ENCODE measurements around the gene SMYD3.

SMYD3 gene

DNA sequence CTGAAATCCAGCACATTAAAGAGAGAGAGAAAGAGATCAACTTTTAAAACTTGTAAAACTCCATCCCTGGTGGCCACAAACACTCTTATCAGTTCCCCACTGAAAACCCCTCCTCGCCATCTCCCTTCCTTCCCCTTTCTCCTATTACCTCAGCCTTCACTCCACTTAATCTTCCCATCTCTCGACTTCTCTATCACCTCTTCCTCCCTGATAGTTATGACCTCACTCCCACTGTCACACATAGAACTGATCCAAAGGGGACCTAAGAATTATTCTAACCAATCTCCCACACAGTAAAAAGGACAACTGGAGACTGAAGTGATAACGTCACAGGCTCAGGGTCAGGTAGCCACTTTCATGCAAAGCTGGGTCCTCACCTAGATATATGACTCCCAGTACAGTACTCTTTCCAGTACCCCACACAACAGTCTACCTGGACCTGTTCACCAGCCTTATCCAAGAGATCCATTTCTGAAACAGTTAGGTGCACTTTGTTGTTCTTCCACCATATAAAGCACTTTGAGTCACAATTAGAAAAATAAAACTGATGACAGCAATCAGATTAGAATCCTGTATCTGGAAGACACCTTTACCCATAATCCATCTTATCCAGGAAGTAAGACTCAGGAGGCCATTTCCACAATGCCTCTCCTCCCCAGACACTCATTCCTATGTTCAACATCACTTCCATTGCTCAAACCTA is 324.8 kb downstream of the SMYD3 start:
- DNase-seq (ENCODE audit: low read depth in 3 of 3, low spot score in 1 of 3), result no peak

DNA sequence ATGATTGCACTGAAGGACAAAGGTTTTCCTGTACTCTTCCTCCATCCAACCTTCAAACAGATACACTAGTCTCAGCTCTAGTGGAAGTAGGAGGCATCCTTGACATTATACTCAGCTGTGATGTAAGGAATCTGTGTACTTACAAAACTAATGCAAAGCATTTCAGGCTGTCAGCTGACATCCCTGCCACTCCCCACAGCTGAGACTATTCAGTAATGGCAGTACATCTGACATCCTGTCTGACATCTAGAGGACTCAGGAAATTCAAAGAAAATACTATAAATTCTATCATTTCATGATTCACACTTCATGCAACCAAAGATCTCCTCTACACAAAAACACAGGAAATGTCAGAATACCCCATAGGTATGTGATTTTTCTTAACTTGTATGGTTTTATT is 325.8 kb downstream of the SMYD3 start:
- no peak for DNase-seq (ENCODE audit: low read depth in 3 of 3, low spot score in 1 of 3)

DNA sequence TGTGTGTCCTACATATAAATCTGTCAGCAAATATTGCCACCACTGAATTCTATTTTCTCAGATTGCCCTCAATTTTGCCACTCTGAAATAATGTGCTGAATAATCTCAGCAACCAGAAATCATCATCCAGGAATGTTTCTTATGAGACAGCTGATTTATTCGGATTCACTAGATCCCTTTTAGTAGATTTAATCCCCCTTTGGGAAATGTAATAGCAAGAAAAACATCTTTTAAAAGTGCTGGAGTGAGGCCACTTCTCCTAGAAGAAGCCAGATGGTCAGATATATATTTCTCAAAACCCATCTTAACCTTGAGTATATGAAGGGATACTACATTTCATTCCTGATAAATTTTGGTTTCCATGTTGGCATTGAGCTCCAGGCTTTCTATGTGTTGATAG is 327.7 kb downstream of the SMYD3 start:
- DNase-seq (ENCODE audit: low read depth in 3 of 3, low spot score in 1 of 3), result no peak

DNA sequence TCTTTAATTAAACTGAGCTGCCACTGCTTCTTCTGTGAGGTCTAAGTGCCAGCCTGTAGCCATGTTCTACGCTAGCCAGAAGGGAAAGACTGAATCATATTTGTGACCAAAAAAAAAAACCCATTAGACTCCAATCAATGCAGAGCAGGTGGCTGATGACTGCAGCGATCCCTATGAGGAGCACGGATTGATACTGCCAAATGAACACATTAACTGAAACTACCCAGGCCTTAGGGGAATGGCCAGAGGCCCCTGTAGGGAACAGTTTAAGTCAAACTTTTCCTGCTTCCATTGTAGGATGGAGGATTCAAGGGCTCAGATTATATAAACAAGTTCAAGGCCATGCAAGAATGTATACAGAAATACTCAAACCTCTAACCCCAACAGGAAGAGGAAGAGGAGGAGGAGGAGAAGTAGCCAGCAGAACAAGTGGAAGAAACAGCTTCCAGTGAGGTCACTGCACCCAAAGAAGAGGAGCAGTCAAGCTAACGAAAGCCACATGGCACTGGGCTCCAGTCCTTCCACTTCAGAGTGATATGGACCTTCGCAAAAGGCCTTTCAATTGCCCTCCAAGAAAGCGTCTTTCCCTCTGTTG is 328.3 kb downstream of the SMYD3 start:
- no peak for DNase-seq (ENCODE audit: low read depth in 3 of 3, low spot score in 1 of 3)

DNA sequence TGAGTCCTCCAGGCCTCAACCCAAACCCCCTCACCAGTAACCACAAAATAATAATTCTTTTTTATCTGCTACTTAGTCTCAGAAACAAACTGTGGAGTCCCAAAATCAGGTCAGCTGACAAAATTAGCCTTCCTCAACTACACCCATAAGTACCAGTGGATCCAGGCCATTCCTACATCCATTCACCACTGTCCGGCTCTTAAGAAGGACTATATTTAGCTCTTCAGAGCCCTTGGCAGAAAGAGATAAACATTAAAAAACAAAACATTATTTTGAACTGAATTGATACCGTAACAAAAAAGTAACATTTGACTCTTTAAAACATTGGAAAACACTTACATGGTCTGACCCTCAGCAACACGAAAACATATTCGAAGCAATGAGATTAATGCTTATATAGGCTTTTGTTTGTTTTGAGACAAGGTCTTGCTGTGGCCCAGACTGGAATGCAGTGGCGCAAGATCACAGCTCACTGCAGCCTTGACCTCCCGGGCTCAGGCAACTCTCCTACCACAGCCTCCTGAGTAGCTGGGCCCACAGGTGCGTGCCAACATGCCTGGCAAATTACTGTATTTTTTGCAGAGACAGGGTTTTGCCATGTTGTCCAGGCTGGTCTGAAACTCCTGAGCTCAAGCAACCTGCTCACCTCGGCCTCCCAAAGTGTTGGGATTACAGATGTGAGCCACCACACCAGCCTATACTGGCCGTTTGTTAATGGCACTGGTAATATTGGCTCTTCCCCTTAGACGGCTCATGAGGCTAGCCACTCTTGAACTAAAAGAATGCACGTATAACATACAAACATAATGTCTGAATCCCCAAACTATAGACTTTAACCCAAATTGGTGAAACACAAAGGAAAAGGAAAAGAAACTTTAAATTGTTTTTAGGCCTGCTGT is 330.7 kb downstream of the SMYD3 start:
- no peak for DNase-seq (ENCODE audit: low read depth in 3 of 3, low spot score in 1 of 3)

DNA sequence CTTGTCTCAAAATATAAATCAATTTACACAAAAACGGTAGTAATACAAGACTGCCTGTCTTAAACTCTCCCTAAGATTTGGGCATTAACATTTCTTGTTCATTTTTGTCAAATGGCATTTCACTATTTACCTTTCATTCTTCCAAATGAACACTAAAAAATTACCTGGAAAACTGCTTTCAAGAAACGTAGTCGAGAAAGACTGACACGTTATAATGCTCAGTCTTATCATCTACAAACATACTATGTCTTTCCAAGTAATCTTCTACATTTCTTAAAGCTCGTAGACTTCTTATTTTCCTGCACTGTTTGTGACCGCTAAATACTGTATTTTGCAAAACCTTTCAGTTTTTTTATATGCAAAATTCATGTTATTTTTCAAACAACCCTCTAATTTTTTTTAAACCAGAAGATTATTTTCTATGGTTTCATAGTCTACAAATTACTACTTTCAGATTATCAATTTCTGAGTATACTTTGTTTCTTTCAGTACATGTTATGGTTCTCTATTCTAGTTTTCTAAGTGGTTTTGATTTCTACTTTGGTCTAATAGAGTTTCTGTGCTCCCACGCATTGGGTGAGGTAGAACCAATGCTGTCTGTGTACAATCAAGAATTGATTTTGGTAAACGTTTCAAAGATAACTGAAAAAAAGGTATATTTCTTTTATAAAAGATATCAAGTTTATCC is 336.4 kb downstream of the SMYD3 start:
- no peak for DNase-seq (ENCODE audit: low read depth in 3 of 3, low spot score in 1 of 3)

DNA sequence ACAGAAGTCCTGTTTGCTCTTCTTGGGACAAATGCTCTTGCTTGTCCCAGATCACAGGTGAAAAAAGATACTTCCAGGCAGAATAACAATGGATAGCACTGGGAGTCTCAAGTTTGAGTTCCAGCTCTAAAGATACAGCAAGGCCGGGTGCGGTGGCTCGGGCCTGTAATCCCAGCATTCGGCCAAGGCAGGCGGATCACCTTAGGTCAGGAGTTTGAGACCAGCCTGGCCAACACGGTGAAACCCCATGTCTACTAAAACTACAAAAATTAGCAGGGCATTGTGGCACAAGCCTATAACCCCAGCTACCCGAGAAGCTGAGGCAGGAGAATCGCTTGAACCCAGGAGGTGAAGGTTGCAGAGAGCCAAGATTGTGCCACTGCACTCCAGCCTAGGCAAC is 337.6 kb downstream of the SMYD3 start:
- no peak for DNase-seq (ENCODE audit: low read depth in 3 of 3, low spot score in 1 of 3)

DNA sequence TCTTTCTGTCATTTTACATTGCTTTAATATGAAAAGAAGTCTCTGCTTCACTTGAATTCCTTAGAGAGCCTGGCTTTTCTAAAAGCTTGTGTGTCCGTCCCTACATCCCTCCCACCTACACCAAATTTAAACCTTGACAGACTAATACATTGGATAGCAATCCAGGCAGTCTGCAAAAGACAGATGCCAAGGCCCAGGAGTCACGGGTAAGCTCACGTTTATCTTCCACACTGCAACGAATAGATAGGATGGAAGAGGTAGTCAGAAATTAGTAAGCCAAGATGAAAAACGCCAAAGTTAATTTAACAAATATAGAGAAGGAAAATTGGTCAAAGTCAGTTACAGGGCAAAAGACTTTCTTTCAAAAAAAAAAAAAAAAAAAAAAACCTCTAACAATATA is 338.1 kb downstream of the SMYD3 start:
- no peak for DNase-seq (ENCODE audit: low read depth in 3 of 3, low spot score in 1 of 3)

DNA sequence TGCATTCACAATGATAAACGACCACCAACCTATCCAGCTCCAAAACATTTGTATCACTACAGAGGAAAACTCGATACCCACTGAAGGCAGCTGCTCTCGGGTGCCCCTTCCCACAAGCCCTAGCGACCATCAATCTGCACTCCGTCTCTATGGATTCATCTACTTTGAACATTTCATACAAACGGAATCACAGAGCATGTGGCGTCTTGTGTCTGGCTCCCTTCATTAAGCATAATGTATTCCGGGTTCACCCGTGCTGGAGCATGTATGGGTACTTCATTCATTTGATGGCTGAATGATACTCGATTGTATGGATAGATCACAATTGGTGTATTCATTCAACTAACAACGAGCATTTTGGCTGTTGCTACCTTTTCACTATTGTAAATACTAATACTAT is 340.2 kb downstream of the SMYD3 start:
- no peak for DNase-seq (ENCODE audit: low read depth in 3 of 3, low spot score in 1 of 3)

DNA sequence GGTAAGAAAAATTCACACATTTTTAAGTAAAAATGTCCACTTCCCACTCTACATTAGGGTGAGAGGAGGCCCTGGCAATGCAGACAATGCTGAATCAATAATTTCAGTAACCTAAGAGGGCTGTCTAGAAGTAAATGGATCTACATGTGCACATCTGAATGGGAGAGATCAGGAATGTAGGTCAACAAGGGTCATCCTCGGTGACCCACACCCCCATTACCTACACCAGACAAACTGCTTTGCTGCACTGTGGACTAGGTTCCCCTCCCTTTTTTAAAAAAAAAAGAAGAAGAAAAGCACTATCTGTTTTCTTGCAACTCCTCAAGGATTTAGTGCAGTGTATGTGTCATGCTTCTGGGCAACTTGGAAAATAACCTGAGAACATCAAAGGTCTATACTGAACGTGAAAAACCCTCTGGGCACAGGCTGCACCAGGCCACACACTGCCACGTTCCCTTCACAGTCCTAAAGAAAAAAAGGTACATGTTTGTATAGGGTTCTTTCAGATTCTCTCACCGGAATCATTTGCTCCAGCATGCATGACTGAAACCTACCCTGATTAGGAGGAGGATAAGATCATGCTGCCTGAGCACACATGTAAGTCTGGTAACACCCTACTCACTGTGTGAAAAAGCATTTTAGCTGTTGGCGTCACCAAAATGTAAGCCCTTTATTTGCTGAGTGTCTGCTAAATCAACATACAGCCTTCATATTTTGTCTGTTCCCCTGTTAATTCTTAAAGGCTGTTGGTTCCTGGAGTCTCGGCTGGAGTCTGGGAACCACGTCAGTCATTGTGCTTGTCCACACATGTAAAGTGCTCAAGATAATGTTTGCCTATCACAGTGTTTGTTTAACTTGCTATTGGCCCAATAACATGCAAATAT is 341.0 kb downstream of the SMYD3 start:
- no peak for DNase-seq (ENCODE audit: low read depth in 3 of 3, low spot score in 1 of 3)

DNA sequence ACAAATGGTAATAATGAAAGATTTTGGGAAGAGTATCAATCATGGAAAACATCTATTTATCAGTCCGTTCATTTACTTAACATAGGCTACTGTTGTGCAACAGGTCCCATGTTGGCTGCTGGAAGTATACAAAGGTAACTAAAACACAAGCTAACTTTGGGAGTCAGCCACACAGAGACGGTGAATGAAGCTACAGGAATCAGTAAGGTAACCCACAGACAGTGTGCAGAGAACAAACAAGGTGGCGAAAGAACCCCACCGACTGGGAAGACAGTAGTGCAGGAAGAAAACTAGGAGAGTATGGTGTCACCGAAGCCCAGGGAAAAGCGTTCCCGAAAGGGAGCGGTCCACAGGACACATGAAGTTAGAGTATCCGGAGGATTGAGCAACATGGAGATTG is 342.3 kb downstream of the SMYD3 start:
- no peak for DNase-seq (ENCODE audit: low read depth in 3 of 3, low spot score in 1 of 3)

DNA sequence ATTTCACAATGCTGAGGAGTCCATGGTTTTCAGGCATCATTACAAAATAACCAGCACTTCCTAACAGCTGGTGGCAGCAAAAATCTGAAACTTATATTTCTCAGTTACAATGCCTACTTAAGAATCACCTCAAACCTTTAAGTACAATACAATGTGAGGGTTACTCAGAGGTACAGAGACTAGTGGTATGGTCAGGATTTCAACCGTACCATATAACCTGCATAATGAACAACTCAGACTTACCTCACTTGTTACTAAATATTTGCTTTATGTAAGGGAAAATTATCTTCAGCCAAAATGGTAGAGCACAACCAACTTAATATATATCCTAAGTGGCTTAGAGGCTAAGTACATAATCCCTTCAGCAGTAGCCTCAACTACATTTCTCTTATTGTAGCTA is 344.5 kb downstream of the SMYD3 start:
- DNase-seq (ENCODE audit: low read depth in 3 of 3, low spot score in 1 of 3), result no peak

DNA sequence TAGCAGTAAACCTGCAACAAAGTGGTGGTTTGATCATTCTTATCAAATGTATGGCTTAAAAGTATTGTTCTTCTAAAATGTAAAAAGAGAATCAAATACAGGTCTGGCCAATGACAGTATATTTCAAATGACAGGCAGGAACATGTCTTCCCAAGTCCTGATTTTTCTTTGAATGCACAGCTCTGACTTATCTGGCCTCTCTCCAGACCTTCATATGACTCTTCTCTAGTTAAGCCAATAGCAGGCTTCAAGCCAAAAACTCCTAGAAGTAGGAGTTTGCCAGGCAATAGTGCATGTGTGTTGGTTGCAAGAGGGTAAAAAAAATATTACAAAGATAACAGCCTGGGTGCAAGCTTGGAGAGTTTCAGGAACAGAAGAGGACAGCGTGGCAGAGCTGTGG is 345.5 kb downstream of the SMYD3 start:
- DNase-seq (ENCODE audit: low read depth in 3 of 3, low spot score in 1 of 3), result no peak

DNA sequence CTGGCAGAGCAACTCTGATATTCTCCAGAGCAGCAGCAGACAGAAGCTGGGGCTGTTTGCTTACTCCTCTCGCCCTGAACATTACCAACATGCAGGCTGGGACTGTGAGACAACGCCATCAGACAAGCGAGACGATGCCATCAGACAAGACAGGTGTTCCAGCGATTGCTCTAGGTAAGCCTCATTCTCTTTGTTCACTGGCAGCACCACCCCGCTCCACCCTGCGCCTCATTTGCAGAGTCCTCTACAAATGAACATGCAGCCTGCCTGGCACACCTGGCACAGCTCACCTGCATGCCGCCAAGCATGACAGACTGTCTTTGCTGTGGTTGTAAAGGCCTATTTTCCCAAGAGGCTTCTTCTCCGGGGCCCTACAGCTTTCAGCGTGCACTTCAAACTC is 346.2 kb downstream of the SMYD3 start:
- no peak for DNase-seq (ENCODE audit: low read depth in 3 of 3, low spot score in 1 of 3)

DNA sequence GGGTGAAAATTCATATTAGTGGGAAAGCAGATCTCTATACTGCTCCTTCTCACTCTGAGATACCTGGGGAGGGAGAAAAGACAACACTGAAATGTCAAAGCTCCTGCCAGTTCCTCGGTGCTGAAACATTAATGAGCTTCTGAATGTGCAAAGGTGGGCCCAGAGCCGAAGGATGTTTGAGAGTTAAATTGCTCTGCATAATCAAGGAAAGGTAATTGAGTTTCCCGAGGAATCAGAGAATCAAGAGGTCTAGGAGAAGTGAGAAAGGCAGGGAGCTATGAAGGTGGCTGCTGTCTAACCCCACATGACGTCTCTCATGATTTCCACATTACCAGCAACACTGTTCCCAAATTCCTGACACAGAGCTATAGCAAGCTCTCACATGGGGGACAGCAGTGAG is 346.7 kb downstream of the SMYD3 start:
- DNase-seq (ENCODE audit: low read depth in 3 of 3, low spot score in 1 of 3), result no peak

DNA sequence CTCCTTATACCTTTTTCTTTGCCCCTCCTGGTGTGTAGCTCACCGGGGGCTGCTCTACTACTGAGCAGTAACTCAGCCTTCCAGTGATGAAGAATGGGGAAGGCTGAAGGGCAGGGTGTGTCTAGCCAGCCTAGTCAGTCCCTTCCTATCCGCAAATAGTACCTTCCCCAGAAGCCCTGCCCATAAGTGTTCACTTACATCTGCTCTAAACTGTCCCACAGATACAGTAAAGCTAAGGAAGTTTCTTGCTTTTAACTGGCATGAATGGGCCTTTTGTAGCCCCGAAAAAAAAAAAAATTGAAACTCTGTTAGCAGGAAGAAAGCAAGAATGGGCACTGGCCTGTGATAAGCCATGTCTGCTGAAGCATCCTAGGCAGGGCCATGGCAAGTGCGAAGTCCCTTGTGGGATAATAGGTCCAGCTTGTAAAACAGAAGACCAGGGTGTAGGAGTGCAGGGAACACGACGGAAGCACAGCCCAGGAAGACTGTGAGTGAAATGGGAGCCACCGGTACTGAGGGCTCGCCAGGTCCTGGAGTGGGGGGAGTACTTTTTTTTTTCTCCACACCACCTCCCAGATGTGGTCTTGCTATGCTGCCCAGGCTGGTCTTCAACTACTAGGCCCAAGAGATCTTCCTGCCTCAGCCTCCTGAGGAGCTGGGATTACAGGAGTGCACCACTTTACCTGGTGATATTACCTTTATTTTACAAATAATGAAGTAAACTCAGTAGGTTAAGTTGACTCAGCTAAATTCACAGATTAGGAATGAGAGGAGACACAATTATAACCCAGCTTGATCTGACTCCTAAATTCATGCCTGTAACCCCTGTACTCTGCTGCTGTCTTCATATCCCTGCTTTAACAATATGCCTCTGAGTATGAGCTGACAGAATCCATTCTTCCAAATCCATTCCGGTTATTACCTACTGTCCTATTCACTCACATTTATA is 347.5 kb downstream of the SMYD3 start:
- DNase-seq (ENCODE audit: low read depth in 3 of 3, low spot score in 1 of 3), result no peak

DNA sequence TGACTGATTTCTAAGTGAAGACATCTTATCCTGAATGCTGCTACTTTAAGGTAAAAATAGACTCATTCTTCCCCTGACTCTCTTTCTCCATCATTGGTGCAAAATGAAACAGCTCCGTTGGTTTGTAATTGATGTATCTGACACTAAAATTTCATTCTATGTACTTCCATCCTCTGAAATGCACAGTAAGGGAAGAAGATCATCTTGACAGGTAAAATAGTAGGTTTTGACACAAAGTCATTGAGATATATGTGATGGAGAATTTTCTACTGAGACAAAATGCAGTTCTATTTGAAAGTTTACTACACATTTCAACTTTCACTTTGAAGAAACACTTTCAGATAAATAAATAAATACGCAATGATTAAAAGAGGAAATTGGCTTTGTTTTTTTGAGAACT is 348.9 kb downstream of the SMYD3 start:
- no peak for DNase-seq (ENCODE audit: low read depth in 3 of 3, low spot score in 1 of 3)

DNA sequence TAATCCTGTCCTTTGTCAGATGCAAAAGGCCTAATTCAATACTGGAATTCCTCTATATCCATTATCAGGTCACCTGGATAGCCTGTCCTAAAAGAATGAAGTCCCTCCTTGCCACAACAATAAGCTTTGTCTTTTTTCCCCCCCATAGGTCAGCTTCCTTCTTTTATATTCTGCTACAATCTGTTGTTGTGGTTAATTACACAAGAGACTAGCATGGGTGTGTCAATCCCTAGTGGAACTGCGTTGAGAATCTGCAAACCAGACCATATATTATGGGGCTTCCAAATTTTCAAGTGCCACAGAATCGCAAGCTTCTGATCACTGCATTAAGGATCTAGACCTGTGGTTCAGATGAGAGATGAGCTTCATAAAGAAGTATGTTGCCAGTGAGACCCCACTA is 349.6 kb downstream of the SMYD3 start:
- no peak for DNase-seq (ENCODE audit: low read depth in 3 of 3, low spot score in 1 of 3)

DNA sequence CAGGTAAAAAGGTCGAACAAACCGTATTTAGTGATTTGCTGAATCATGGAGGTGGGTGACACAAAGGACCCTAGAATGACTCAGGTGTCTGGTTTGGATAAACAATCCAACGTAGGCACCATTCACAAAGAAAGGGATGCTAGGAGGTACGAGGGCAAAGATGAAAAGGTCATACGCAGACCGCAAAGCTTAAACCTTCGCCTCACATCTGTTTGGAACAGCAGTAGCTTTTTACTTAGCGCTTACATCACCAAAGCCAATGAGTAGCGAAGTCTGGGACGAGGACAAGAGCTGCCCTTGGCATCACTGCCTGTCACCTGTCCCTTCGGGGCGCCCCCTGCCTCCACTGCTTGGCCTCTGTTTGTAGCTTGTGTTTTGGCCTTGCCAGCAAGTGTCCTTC is 350.2 kb downstream of the SMYD3 start:
- no peak for DNase-seq (ENCODE audit: low read depth in 3 of 3, low spot score in 1 of 3)

DNA sequence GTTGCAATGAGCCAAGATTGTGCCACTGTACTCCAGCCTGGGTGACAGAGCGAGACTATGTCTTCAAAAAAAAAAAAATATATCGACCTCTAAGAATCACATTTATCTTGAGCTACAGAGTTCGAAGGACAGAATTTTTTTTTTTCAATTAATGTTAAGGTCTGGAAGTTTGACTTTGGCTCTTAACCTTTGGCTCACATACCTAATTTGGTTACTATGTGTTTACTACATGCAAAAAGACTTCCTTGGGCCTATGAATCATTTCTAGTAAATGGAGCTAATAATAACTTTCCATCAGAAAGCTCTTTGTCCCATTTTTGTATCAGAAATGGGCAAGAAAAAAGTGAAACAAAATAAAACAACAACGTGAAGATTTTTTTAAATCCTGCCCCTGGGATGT is 351.2 kb downstream of the SMYD3 start:
- no peak for DNase-seq (ENCODE audit: low read depth in 3 of 3, low spot score in 1 of 3)

All from stimulated activated CD4-positive, alpha-beta T cell treated with anti-CD3 and anti-CD28 coated beads, TNF-alpha, amount 100 ng/mL, for 1 hour (primary cell).